ENCODE results near the gene SARDH.

Gene SARDH

GRCh38 chr9:133779081-133779480 lies 40.9 kb upstream of the SARDH start:
- H3K36me3 ChIP-seq (ENCODE audit: insufficient read depth): no peaks in the 10 kb centered on the region
- no peaks in the 10 kb centered on the region for H3K4me1 ChIP-seq (ENCODE audit: low read depth, poor library complexity, severe bottlenecking)
- H3K27me3 ChIP-seq (ENCODE audit: insufficient read depth, low read depth): no peaks in the 10 kb centered on the region
- H3K27ac ChIP-seq: no peak overlapping the region
- no peak overlapping the region for H3K4me2 ChIP-seq
- no peaks in the 10 kb centered on the region for H3K79me2 ChIP-seq (ENCODE audit: insufficient read depth, low read depth)
- H2AFZ ChIP-seq (ENCODE audit: low read depth): no peak overlapping the region
- H3K4me3 ChIP-seq (IDR thresholded peaks at IDR 0.05; ENCODE audit: insufficient read depth, low read depth, low read length): no peak overlapping the region
- TF ChIP-seq, protein P1, sequence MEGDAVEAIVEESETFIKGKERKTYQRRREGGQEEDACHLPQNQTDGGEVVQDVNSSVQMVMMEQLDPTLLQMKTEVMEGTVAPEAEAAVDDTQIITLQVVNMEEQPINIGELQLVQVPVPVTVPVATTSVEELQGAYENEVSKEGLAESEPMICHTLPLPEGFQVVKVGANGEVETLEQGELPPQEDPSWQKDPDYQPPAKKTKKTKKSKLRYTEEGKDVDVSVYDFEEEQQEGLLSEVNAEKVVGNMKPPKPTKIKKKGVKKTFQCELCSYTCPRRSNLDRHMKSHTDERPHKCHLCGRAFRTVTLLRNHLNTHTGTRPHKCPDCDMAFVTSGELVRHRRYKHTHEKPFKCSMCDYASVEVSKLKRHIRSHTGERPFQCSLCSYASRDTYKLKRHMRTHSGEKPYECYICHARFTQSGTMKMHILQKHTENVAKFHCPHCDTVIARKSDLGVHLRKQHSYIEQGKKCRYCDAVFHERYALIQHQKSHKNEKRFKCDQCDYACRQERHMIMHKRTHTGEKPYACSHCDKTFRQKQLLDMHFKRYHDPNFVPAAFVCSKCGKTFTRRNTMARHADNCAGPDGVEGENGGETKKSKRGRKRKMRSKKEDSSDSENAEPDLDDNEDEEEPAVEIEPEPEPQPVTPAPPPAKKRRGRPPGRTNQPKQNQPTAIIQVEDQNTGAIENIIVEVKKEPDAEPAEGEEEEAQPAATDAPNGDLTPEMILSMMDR (conservative IDR thresholded peaks at IDR 0.05; ENCODE audit: low read depth, low read length): no peak
- H3K9ac ChIP-seq: no peak overlapping the region
- no peaks in the 10 kb centered on the region for H4K20me1 ChIP-seq (ENCODE audit: insufficient read depth)

DNA sequence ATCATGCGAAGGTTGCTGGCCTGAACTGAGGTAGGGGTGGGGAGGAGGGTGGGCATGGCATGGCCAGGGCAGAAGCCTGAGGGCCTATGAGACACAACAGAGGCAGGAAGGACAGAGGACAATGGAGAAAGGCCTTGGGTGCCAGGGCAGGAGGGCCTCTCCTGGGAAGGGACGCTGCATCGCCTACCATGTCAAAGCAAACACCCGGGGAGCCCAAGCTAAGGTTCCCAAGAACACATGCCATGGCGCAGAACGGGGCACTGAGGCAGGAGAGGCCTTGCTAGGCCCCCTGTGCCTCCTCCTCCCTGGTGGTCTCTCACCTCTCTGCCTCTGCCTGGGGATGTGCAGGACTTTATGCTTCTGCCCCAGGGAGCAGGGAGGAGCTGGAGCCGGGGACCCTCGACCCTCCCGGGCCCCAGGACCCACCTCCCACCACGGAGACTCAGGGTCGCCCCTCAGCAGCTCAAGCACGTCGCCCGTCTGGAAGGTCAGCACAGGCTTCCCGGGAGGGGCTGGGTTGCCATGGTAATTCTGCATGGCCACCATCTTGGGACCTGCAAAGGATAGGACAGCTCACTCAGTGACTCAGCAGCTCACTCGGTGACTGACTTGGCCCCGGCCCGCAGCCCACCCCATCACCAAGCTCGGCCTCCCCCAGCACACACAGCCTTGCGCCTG lies 40.3 kb upstream of the SARDH start:
- TF ChIP-seq, protein P1 (conservative IDR thresholded peaks at IDR 0.05; ENCODE audit: low read depth, low read length): no peak
- no peaks in the 10 kb centered on the region for H3K4me1 ChIP-seq (ENCODE audit: low read depth, poor library complexity, severe bottlenecking)
- no peak overlapping the region for H3K27ac ChIP-seq
- no peak overlapping the region for H2AFZ ChIP-seq (ENCODE audit: low read depth)
- H3K27me3 ChIP-seq (ENCODE audit: insufficient read depth, low read depth): no peaks in the 10 kb centered on the region
- H3K4me2 ChIP-seq: no peak overlapping the region
- no peak overlapping the region for H3K4me3 ChIP-seq (IDR thresholded peaks at IDR 0.05; ENCODE audit: insufficient read depth, low read depth, low read length)
- no peaks in the 10 kb centered on the region for H3K36me3 ChIP-seq (ENCODE audit: insufficient read depth)
- H3K9ac ChIP-seq: no peak overlapping the region
- H4K20me1 ChIP-seq (ENCODE audit: insufficient read depth): no peaks in the 10 kb centered on the region
- no peaks in the 10 kb centered on the region for H3K79me2 ChIP-seq (ENCODE audit: insufficient read depth, low read depth)

DNA sequence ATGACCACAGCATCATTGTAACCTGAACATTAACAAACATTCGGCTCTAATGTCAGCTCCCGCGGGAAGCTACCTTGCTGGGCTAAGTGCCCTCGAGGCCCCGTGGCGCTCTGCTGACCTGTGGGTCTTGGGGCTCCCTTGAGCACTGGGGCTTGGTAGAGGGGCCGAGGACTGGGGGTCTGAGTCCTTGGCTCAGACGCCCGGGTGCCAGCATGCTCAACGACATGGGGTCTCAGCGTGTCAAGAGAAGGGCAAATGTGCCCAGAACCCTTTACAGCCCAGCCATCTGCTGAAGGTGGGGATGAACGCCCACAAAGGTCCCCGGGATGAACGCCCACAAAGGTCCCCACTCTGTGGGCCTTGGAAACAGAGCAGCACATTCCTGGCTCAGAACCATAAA lies 39.7 kb upstream of the SARDH start:
- no peaks in the 10 kb centered on the region for H4K20me1 ChIP-seq (ENCODE audit: insufficient read depth)
- no peak overlapping the region for H2AFZ ChIP-seq (ENCODE audit: low read depth)
- H3K4me2 ChIP-seq: no peak overlapping the region
- H3K4me1 ChIP-seq (ENCODE audit: low read depth, poor library complexity, severe bottlenecking): no peaks in the 10 kb centered on the region
- H3K79me2 ChIP-seq (ENCODE audit: insufficient read depth, low read depth): no peaks in the 10 kb centered on the region
- H3K4me3 ChIP-seq (IDR thresholded peaks at IDR 0.05; ENCODE audit: insufficient read depth, low read depth, low read length): no peak overlapping the region
- no peaks in the 10 kb centered on the region for H3K36me3 ChIP-seq (ENCODE audit: insufficient read depth)
- H3K27me3 ChIP-seq (ENCODE audit: insufficient read depth, low read depth): no peaks in the 10 kb centered on the region
- TF ChIP-seq, protein P1 (conservative IDR thresholded peaks at IDR 0.05; ENCODE audit: low read depth, low read length): no peak
- H3K27ac ChIP-seq: no peak overlapping the region
- H3K9ac ChIP-seq: no peak overlapping the region

DNA sequence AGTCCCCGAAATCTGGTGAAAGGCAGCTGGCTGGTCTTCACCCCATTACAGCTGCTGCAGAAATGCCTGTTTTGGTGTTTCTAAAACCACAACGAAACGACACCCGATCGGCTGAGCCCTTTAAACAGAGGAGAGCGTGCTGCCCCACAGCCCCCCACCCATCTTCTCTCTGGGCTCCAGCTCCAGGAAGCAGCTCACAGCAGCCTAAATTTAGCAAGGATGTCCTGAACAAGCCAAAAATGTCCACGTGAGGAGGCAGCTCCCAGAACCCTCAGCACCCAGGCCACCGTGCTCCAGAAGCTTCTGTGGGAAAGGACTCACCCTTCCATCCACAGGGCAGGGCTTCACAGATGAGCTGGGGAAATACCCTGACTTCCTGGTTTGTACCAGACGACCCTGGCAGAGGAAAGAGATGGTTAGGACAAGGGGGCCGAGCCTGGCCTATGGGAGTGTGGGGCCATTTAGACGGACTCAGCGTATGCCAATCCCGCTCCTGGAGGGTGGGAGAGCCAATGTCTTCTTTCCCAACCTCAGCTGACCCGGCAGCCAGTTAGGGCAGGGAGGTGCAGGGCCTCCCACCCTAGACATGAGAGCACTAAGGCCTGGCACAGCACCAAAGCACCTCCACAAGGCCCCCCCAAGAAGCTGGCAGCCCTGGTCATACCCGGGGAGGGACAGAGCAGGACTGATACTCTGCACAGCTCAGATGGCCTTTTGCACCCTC lies 39.1 kb upstream of the SARDH start:
- Histone ChIP-seq H3K9ac (no peak overlapping the region), H3K4me1 (ENCODE audit: low read depth, poor library complexity, severe bottlenecking) (no peaks in the 10 kb centered on the region), H3K27me3 (ENCODE audit: insufficient read depth, low read depth) (no peaks in the 10 kb centered on the region), H3K27ac (no peak overlapping the region), H3K36me3 (ENCODE audit: insufficient read depth) (no peaks in the 10 kb centered on the region), H2AFZ (ENCODE audit: low read depth) (no peak overlapping the region), H3K4me2 (no peak overlapping the region), H4K20me1 (ENCODE audit: insufficient read depth) (no peaks in the 10 kb centered on the region), H3K4me3 (IDR thresholded peaks at IDR 0.05; ENCODE audit: insufficient read depth, low read depth, low read length) (no peak overlapping the region), H3K79me2 (ENCODE audit: insufficient read depth, low read depth) (no peaks in the 10 kb centered on the region)
- TF ChIP-seq, protein P1 (conservative IDR thresholded peaks at IDR 0.05; ENCODE audit: low read depth, low read length): no peak

All from KMS-11 (cell line).